SU-DHL-6 (cell line): Measurements from ENCODE around the gene DLG2.

Experiments used
- EZH2phosphoT487 ChIP-seq: fragments of 200-600 bp; sonication (generic), shearing (Covaris generic); conservative IDR thresholded peaks from 2 replicates; pipeline ENCODE4 v1.6.1; 2018; ENCODE audit warnings: mild to moderate bottlenecking, antibody characterized with exemption, low read length, moderate library complexity, mixed read lengths
- TF ChIP-seq, protein P1 (sequence below): fragments of 200-600 bp; sonication (generic); IDR thresholded peaks from one replicate; pipeline ENCODE4 v1.5.1; 2017; ENCODE audit warnings: antibody characterized with exemption, mild to moderate bottlenecking, low read length, moderate library complexity; ENCODE audit not compliant: insufficient read depth, poor library complexity, severe bottlenecking

DNA sequence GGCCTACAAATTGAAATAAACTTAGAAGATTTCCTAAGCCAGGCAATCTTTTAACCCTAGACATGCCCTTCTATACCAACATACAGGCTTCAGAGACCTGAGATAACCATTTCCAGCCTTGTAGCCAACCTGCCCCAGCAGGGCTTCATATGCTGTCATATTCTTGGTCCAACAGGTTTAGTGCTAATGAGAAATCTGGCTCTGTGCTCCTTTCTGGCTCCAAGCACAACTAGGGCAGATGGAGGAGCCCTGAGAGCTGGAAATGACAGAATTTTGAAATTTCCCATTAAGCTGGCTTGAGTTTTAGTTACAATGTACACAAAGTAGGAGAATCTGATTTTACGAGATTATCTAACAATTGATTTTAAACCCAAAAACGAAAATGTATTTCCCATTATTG lies 2018.0 kb downstream of the DLG2 start:
- TF ChIP-seq, protein P1, sequence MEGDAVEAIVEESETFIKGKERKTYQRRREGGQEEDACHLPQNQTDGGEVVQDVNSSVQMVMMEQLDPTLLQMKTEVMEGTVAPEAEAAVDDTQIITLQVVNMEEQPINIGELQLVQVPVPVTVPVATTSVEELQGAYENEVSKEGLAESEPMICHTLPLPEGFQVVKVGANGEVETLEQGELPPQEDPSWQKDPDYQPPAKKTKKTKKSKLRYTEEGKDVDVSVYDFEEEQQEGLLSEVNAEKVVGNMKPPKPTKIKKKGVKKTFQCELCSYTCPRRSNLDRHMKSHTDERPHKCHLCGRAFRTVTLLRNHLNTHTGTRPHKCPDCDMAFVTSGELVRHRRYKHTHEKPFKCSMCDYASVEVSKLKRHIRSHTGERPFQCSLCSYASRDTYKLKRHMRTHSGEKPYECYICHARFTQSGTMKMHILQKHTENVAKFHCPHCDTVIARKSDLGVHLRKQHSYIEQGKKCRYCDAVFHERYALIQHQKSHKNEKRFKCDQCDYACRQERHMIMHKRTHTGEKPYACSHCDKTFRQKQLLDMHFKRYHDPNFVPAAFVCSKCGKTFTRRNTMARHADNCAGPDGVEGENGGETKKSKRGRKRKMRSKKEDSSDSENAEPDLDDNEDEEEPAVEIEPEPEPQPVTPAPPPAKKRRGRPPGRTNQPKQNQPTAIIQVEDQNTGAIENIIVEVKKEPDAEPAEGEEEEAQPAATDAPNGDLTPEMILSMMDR, result no peak
- TF ChIP-seq EZH2phosphoT487, result no peak
